B cell (primary cell): ENCODE results near the gene RRAD. TPM values are rescaled to one million over a fixed set of nuclear protein-coding genes. Genes with fewer than 3 reads are reported as not detected.

Source experiments
- ATAC-seq: fragments of 200-7000 bp; cut with Tn5 transposase; one replicate; pipeline ENCODE4 v1.10.0; 2021; ENCODE audit warnings: low read depth, mild to moderate bottlenecking, moderate number of reproducible peaks, moderate library complexity
- CTCF ChIA-PET: fragments of 350-600 bp; sonication (Branson Sonifier 250); formaldehyde crosslinking; loops from one replicate; lab custom pipeline; 2021; ENCODE audit warnings: antibody characterized with exemption, inconsistent platforms; lab: Charles Lee
- POLR2A ChIA-PET: fragments of 350-600 bp; sonication (Branson Sonifier 250); formaldehyde crosslinking; loops from one replicate; lab custom pipeline; 2021; ENCODE audit warnings: antibody characterized with exemption; lab: Charles Lee
- DNase-seq: peaks from one replicate; pipeline ENCODE4 v3.0.0; 2013
- H2AFZ ChIP-seq: 2 replicates; pipeline ENCODE4 v1.6.1; 2012; ENCODE audit warnings: mild to moderate bottlenecking, low read depth, low read length; ENCODE audit not compliant: insufficient read depth, poor library complexity, severe bottlenecking
- H3K27ac ChIP-seq, 2 donors: 1 replicate in 1 of 2; 2 replicates in 1 of 2; pipeline ENCODE4 v1.5.1; 2012 to 2013; ENCODE audit warnings: low read length in 2 of 2, mild to moderate bottlenecking in 2 of 2, moderate library complexity in 1 of 2
- H3K27me3 ChIP-seq, 4 experiments: fragments of 200-600 bp in 1 of 4; sonication (generic) in 1 of 4; replicated peaks in 1 of 4; 1 replicate in 2 of 4; 2 replicates in 2 of 4; pipeline versions ENCODE4 v1.6.1 to v1.7.0; 2013 to 2016; ENCODE audit warnings: low read length in 3 of 4, mild to moderate bottlenecking in 2 of 4, mixed read lengths in 1 of 4, moderate library complexity in 1 of 4; ENCODE audit not compliant: insufficient read depth in 4 of 4, control insufficient read depth in 3 of 4; ENCODE audit errors: control extremely low read depth in 1 of 4
- H3K36me3 ChIP-seq, 2 experiments: replicated peaks in 1 of 2; 1 replicate in 1 of 2; 2 replicates in 1 of 2; pipeline versions ENCODE4 v1.6.1 to v1.7.1; 2013; ENCODE audit warnings: low read length in 1 of 2; ENCODE audit not compliant: insufficient read depth in 2 of 2, control insufficient read depth in 1 of 2; ENCODE audit errors: control extremely low read depth in 1 of 2, extremely low read depth in 1 of 2
- H3K4me1 ChIP-seq, 2 donors: fragments of 200-600 bp in 1 of 2; sonication (generic) in 1 of 2; 1 replicate in 1 of 2; 2 replicates in 1 of 2; pipeline versions ENCODE4 v1.5.1 to v1.6.1; 2013 to 2017; ENCODE audit warnings: low read length in 2 of 2; ENCODE audit not compliant: control insufficient read depth in 2 of 2, insufficient read depth in 2 of 2
- H3K4me2 ChIP-seq: replicated peaks from 2 replicates; pipeline ENCODE3; 2012; ENCODE audit warnings: mild to moderate bottlenecking, low read depth, low read length; ENCODE audit not compliant: poor library complexity, severe bottlenecking
- H3K4me3 ChIP-seq, 5 experiments: fragments of 200-600 bp in 1 of 5; sonication (generic) in 1 of 5; 1 replicate in 3 of 5; 2 replicates in 2 of 5; pipeline versions ENCODE4 v1.5.1 to v1.7.0; 2011 to 2016; ENCODE audit warnings: low read length in 4 of 5, mild to moderate bottlenecking in 4 of 5, low read depth in 2 of 5, control low read depth in 1 of 5, moderate library complexity in 1 of 5; ENCODE audit not compliant: insufficient read depth in 1 of 5; ENCODE audit errors: control extremely low read depth in 1 of 5, extremely low read depth in 1 of 5
- H3K79me2 ChIP-seq: fragments of 200-600 bp; sonication (generic); one replicate; pipeline ENCODE4 v1.6.0; 2016; ENCODE audit warnings: low read length; ENCODE audit not compliant: control insufficient read depth, insufficient read depth
- H3K9ac ChIP-seq: fragments of 200-600 bp; sonication (generic); 2 replicates; pipeline ENCODE4 v1.6.1; 2017; ENCODE audit warnings: mild to moderate bottlenecking, low read length, moderate library complexity
- H3K9me3 ChIP-seq, 3 donors: one replicate each; pipeline versions ENCODE4 v1.6.1 to v1.7.1; 2013; ENCODE audit warnings: low read length in 2 of 3; ENCODE audit not compliant: control insufficient read depth in 2 of 3, insufficient read depth in 1 of 3; ENCODE audit errors: control extremely low read depth in 1 of 3
- H4K20me1 ChIP-seq: 2 replicates; pipeline ENCODE4 v1.6.0; 2012; ENCODE audit warnings: mild to moderate bottlenecking, low read length; ENCODE audit not compliant: insufficient read depth, control insufficient read depth, poor library complexity, severe bottlenecking
- H3K27ac Mint-ChIP-seq: one replicate; pipeline ENCODE4 v1.8.0; 2021; ENCODE audit warnings: mixed read lengths
- H3K27me3 Mint-ChIP-seq: one replicate; pipeline ENCODE4 v1.8.0; 2021; ENCODE audit warnings: mixed read lengths
- H3K4me1 Mint-ChIP-seq: one replicate; pipeline ENCODE4 v1.8.0; 2021; ENCODE audit warnings: mixed read lengths
- H3K4me3 Mint-ChIP-seq: one replicate; pipeline ENCODE4 v1.8.0; 2021; ENCODE audit warnings: mixed read lengths
- H3K9me3 Mint-ChIP-seq: one replicate; pipeline ENCODE4 v1.8.0; 2022; ENCODE audit warnings: mixed read lengths; ENCODE audit not compliant: insufficient read depth
- EZH2 ChIP-seq: IDR thresholded peaks from 2 replicates; pipeline ENCODE4 v1.6.1; 2012; ENCODE audit warnings: borderline replicate concordance, low read depth, mild to moderate bottlenecking, moderate library complexity, low read length; ENCODE audit not compliant: insufficient read depth, poor library complexity, severe bottlenecking
- WGBS: methylation state at CpG from one replicate; pipeline ENCODE4 v1.1.5; 2013; ENCODE audit warnings: missing lambda C conversion rate; ENCODE audit not compliant: insufficient coverage; 5-methylcytosine and 5-hydroxymethylcytosine counted together
- intact Hi-C: fragments of 100-400 bp; cut with micrococcal nuclease; formaldehyde crosslinking; loops from one replicate; pipeline ENCODE4 v1.10.0; 2022
- polyA plus RNA-seq: library from polyadenylated mRNA; depleted of rRNA; stranded (reverse); fragments of >200 nt; gene quantifications from 2 replicates; pipeline ENCODE4 v1.2.3, GENCODE V29; 2012
- total RNA-seq, 2 donors: library from RNA; stranded (reverse); fragments of 120-200 nt in 1 of 2; gene quantifications; 1 replicate in 1 of 2; 2 replicates in 1 of 2; pipeline versions ENCODE4 v1.2.3 to v1.2.4, GENCODE V29; 2013 to 2022
- TF ChIP-seq, protein P1 (sequence below): fragments of 200-600 bp; IDR thresholded peaks from one replicate; pipeline ENCODE4 v1.8.0; 2022; ENCODE audit warnings: antibody characterized with exemption, mild to moderate bottlenecking

RRAD gene
- total and polyA plus RNA-seq, 2 donors (not counting 1 experiment from before 2014, with no cell fraction given): 0.64 to 1.9 TPM

GRCh38 chr16:66936889-66937554, 11.7 kb upstream of the RRAD start:
- Mint-ChIP-seq H3K27me3 (no peaks in the 10 kb centered on the region), H3K4me3 (peak overlapping the region; percentile 99), H3K9me3 (no peaks in the 10 kb centered on the region), H3K27ac (peak overlapping the region; percentile 50), H3K4me1 (peaks cover 49% of the 10 kb centered on the region)
- no peaks in the 10 kb centered on the region for H3K27me3 ChIP-seq
- H3K36me3 ChIP-seq: peaks cover 0 to 36% of the 10 kb centered on the region in 2 experiments
- no peak overlapping the region for H3K9ac ChIP-seq
- H4K20me1 ChIP-seq: peaks cover 14% of the 10 kb centered on the region
- H2AFZ ChIP-seq: no peak overlapping the region
- peaks cover 24 to 33% of the 10 kb centered on the region in 2 donors for H3K4me1 ChIP-seq
- intact Hi-C loops: no loop called here
- 93% methylated on average over 2 of the region's 4 CpGs for WGBS
- ChIA-PET CTCF (interaction anchor here (0.6 to 0.8 kb wide), 2 partner anchors 36 to 956 kb away, joined by 3 read pairs; partner anchors contain the start of gene PSKH1), POLR2A (no interaction called here)
- DNase-seq (no peak), ATAC-seq (no peak)
- H3K9me3 ChIP-seq: no peaks in the 10 kb centered on the region
- no peak overlapping the region for H3K4me3 ChIP-seq
- TF ChIP-seq, protein P1, sequence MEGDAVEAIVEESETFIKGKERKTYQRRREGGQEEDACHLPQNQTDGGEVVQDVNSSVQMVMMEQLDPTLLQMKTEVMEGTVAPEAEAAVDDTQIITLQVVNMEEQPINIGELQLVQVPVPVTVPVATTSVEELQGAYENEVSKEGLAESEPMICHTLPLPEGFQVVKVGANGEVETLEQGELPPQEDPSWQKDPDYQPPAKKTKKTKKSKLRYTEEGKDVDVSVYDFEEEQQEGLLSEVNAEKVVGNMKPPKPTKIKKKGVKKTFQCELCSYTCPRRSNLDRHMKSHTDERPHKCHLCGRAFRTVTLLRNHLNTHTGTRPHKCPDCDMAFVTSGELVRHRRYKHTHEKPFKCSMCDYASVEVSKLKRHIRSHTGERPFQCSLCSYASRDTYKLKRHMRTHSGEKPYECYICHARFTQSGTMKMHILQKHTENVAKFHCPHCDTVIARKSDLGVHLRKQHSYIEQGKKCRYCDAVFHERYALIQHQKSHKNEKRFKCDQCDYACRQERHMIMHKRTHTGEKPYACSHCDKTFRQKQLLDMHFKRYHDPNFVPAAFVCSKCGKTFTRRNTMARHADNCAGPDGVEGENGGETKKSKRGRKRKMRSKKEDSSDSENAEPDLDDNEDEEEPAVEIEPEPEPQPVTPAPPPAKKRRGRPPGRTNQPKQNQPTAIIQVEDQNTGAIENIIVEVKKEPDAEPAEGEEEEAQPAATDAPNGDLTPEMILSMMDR: no peak
- no peak for TF ChIP-seq EZH2
- peaks cover 26% of the 10 kb centered on the region for H3K79me2 ChIP-seq
- no peak overlapping the region for H3K4me2 ChIP-seq
- H3K27ac ChIP-seq: no peak overlapping the region

- intact Hi-C loops: no loop called here
- CTCF ChIA-PET: interaction anchor here (0.8 kb wide), 1 partner anchor 35 kb away, joined by 3 read pairs; no protein-coding TSS in a partner anchor
Observed at GRCh38 chr16:66936462-66936861, 11.1 kb upstream of the RRAD start.

More at GRCh38 chr16:66936462-66936861, 11.1 kb upstream of the RRAD start:
- WGBS: 98% methylated on average over 5 of the region's 6 CpGs
- Histone ChIP-seq H3K27me3 (no peaks in the 10 kb centered on the region), H3K4me1 (peaks cover 24 to 33% of the 10 kb centered on the region in 2 donors), H3K27ac (no peak overlapping the region), H3K9ac (no peak overlapping the region), H3K4me2 (no peak overlapping the region), H3K4me3 (no peak overlapping the region), H2AFZ (no peak overlapping the region), H3K79me2 (peaks cover 26% of the 10 kb centered on the region), H4K20me1 (peaks cover 14% of the 10 kb centered on the region), H3K36me3 (peaks cover 0 to 34% of the 10 kb centered on the region in 2 experiments), H3K9me3 (no peaks in the 10 kb centered on the region)
- no peak for ATAC-seq
- H3K4me1 Mint-ChIP-seq: peaks cover 54% of the 10 kb centered on the region
- H3K9me3 Mint-ChIP-seq: no peaks in the 10 kb centered on the region
- H3K27ac Mint-ChIP-seq: peak overlapping the region; percentile 50
- POLR2A ChIA-PET: no interaction called here
- H3K27me3 Mint-ChIP-seq: no peaks in the 10 kb centered on the region
- peak overlapping the region; percentile 99 for H3K4me3 Mint-ChIP-seq
- TF ChIP-seq EZH2: no peak
- TF ChIP-seq, protein P1: no peak
- no peak for DNase-seq
